ENCODE results near the gene NINL.

DNA sequence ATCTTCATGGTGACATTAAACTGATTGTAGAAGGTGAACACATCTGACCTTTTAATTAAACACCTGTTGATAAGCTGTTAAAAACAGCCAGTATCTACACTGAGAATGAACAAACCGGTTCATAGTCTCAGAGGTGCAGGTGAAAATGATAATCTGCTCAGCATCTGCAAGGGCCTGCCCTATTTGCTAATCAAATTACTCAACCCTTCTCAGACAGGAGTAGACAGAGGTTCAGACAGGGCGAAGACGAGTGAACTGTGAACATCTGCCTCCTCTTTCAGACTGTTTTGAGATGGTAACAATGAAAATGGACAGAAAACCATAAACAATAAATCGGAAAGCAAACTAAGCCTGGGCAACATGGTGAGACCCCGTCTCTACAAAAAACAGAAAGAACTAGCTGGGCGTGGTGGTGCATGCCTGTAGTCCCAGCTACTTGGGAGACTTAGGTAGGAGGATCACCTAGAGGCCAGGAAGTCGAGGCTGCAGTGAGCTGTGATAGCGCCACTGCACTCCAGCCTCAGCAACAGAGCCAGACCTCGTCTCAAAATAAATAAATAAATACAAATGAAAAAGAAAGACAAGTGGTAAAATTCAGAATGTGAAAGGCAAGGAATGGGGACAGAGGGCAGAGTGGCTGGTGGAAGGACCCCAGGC lies 55.9 kb downstream of the NINL start:
- TF ChIP-seq, protein P1, sequence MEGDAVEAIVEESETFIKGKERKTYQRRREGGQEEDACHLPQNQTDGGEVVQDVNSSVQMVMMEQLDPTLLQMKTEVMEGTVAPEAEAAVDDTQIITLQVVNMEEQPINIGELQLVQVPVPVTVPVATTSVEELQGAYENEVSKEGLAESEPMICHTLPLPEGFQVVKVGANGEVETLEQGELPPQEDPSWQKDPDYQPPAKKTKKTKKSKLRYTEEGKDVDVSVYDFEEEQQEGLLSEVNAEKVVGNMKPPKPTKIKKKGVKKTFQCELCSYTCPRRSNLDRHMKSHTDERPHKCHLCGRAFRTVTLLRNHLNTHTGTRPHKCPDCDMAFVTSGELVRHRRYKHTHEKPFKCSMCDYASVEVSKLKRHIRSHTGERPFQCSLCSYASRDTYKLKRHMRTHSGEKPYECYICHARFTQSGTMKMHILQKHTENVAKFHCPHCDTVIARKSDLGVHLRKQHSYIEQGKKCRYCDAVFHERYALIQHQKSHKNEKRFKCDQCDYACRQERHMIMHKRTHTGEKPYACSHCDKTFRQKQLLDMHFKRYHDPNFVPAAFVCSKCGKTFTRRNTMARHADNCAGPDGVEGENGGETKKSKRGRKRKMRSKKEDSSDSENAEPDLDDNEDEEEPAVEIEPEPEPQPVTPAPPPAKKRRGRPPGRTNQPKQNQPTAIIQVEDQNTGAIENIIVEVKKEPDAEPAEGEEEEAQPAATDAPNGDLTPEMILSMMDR (optimal IDR thresholded peaks at IDR 0.05 in 1 of 3, IDR thresholded peaks at IDR 0.05 in 1 of 3, conservative IDR thresholded peaks at IDR 0.05 in 1 of 3; ENCODE audit: extremely low read depth in 1 of 3, insufficient read depth in 2 of 3, low read length in 3 of 3) = no peak
- TF ChIP-seq EZH2 (IDR thresholded peaks at IDR 0.05; ENCODE audit: low read length) = no peak
